ENCODE measurements around the gene PKNOX1.

DNA sequence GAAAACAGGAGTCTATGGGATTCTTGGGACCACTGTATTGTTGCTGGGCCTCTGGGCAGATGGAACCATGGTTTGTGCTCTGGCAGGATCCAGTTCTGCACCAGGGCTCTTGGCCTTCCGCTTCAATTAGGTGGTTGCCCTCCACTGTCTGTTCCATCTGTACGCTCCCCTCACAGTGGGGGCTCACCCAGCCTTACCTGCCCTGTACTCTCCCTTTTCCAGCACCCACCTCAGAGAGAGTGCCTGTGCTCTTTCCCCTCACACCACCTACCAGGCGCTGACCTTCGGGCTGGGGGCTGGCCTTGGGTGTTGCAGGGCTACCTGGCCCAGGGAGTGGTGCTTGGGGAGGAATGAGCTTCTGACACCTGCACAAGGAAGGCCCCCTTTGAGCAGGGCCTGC lies 7.5 kb downstream of the PKNOX1 start:
- TF ChIP-seq, protein P1, sequence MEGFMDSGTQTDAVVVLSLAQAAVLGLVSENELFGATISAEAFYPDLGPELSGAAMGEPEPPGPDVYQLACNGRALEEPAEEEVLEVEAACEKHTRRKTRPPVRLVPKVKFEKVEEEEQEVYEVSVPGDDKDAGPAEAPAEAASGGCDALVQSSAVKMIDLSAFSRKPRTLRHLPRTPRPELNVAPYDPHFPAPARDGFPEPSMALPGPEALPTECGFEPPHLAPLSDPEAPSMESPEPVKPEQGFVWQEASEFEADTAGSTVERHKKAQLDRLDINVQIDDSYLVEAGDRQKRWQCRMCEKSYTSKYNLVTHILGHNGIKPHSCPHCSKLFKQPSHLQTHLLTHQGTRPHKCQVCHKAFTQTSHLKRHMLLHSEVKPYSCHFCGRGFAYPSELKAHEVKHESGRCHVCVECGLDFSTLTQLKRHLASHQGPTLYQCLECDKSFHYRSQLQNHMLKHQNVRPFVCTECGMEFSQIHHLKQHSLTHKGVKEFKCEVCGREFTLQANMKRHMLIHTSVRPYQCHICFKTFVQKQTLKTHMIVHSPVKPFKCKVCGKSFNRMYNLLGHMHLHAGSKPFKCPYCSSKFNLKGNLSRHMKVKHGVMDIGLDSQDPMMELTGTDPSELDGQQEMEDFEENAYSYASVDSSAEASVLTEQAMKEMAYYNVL (CRISPR knock-in tag; IDR thresholded peaks at IDR 0.05; ENCODE audit: borderline replicate concordance) = no peak
- TF ChIP-seq U2AF2 (IDR thresholded peaks at IDR 0.05; ENCODE audit: low read depth, low read length) = no peak
